ENCODE data around the gene BICRA.

The BICRA gene

DNA sequence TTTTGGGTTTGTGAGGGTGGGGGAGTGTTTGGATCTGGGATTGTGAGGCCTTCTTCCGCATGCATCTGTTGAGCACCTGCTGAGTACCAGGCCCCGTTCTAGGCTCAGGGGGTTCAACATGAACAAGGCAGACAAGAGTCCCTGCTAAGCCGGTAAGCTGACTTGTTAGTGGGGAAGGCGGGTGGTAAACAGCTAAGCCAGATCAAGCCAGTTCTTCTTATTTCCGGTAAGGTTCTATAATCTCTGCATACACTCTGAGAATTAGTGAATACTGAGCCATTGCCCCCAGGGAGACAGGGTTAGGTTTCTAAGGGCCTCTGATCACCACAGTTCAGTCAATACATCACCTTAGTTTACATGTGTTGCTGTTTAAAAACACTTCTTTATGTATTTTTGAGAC, 94.4 kb downstream of the BICRA start:
- H3K36me3 ChIP-seq (ENCODE audit: control insufficient read depth, insufficient read depth, low read length), result no peaks in the 10 kb centered on the region
- no peaks in the 10 kb centered on the region for H3K4me1 ChIP-seq
- peaks cover 2% of the 10 kb centered on the region for H3K79me2 ChIP-seq
- H2AFZ ChIP-seq, result no peak overlapping the region
- no peak overlapping the region for H3K4me2 ChIP-seq (ENCODE audit: low read length)
- no peak overlapping the region for H3K9ac ChIP-seq
- no peak overlapping the region for H3K27ac ChIP-seq
- no peak overlapping the region for H3K4me3 ChIP-seq (ENCODE audit: low read depth, low read length)
- no peaks in the 10 kb centered on the region for H3K9me3 ChIP-seq (ENCODE audit: control insufficient read depth, low read length)
- TF ChIP-seq, protein P1, sequence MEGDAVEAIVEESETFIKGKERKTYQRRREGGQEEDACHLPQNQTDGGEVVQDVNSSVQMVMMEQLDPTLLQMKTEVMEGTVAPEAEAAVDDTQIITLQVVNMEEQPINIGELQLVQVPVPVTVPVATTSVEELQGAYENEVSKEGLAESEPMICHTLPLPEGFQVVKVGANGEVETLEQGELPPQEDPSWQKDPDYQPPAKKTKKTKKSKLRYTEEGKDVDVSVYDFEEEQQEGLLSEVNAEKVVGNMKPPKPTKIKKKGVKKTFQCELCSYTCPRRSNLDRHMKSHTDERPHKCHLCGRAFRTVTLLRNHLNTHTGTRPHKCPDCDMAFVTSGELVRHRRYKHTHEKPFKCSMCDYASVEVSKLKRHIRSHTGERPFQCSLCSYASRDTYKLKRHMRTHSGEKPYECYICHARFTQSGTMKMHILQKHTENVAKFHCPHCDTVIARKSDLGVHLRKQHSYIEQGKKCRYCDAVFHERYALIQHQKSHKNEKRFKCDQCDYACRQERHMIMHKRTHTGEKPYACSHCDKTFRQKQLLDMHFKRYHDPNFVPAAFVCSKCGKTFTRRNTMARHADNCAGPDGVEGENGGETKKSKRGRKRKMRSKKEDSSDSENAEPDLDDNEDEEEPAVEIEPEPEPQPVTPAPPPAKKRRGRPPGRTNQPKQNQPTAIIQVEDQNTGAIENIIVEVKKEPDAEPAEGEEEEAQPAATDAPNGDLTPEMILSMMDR (IDR thresholded peaks at IDR 0.05), result no peak
- H3K27me3 ChIP-seq (ENCODE audit: control insufficient read depth, insufficient read depth, low read length), result no peaks in the 10 kb centered on the region

- Histone ChIP-seq H3K9ac (no peak overlapping the region), H2AFZ (no peak overlapping the region), H3K79me2 (peaks cover 1% of the 10 kb centered on the region), H3K9me3 (ENCODE audit: control insufficient read depth, low read length) (no peaks in the 10 kb centered on the region), H3K4me2 (ENCODE audit: low read length) (no peak overlapping the region), H3K4me3 (ENCODE audit: low read depth, low read length) (no peak overlapping the region), H3K36me3 (ENCODE audit: control insufficient read depth, insufficient read depth, low read length) (no peaks in the 10 kb centered on the region), H3K27me3 (ENCODE audit: control insufficient read depth, insufficient read depth, low read length) (no peaks in the 10 kb centered on the region), H3K27ac (no peak overlapping the region), H3K4me1 (no peaks in the 10 kb centered on the region)
- TF ChIP-seq, protein P1 (IDR thresholded peaks at IDR 0.05), result no peak
Measured at GRCh38 chr19:47704024-47704423, 95.1 kb downstream of the BICRA start.

GRCh38 chr19:47704656-47705055, 95.7 kb downstream of the BICRA start:
- TF ChIP-seq, protein P1 (IDR thresholded peaks at IDR 0.05), result no peak
- H3K9ac ChIP-seq, result no peak overlapping the region
- H3K79me2 ChIP-seq, result no peaks in the 10 kb centered on the region
- H3K4me1 ChIP-seq, result no peaks in the 10 kb centered on the region
- no peak overlapping the region for H2AFZ ChIP-seq
- no peak overlapping the region for H3K4me2 ChIP-seq (ENCODE audit: low read length)
- H3K9me3 ChIP-seq (ENCODE audit: control insufficient read depth, low read length), result no peaks in the 10 kb centered on the region
- H3K36me3 ChIP-seq (ENCODE audit: control insufficient read depth, insufficient read depth, low read length), result no peaks in the 10 kb centered on the region
- H3K27me3 ChIP-seq (ENCODE audit: control insufficient read depth, insufficient read depth, low read length), result no peaks in the 10 kb centered on the region
- H3K4me3 ChIP-seq (ENCODE audit: low read depth, low read length), result no peak overlapping the region
- H3K27ac ChIP-seq, result no peak overlapping the region

GRCh38 chr19:47707135-47707925, 98.4 kb downstream of the BICRA start:
- H3K4me2 ChIP-seq (ENCODE audit: low read length), result no peak overlapping the region
- TF ChIP-seq, protein P1 (IDR thresholded peaks at IDR 0.05), result peak; percentile 71
- no peaks in the 10 kb centered on the region for H3K27me3 ChIP-seq (ENCODE audit: control insufficient read depth, insufficient read depth, low read length)
- no peaks in the 10 kb centered on the region for H3K9me3 ChIP-seq (ENCODE audit: control insufficient read depth, low read length)
- H3K36me3 ChIP-seq (ENCODE audit: control insufficient read depth, insufficient read depth, low read length), result no peaks in the 10 kb centered on the region
- H2AFZ ChIP-seq, result peak overlapping the region; percentile 66
- no peaks in the 10 kb centered on the region for H3K79me2 ChIP-seq
- H3K27ac ChIP-seq, result no peak overlapping the region
- no peaks in the 10 kb centered on the region for H3K4me1 ChIP-seq
- no peak overlapping the region for H3K4me3 ChIP-seq (ENCODE audit: low read depth, low read length)
- H3K9ac ChIP-seq, result no peak overlapping the region
